ENCODE data around the gene PAPPA2.
"Not testable (repeated sequence)": the region's sequence is repeated elsewhere in the genome, so short reads cannot be mapped to it uniquely, and the experiment has no call there.

The PAPPA2 gene

GRCh38 chr1:176693697-176694329, 230.8 kb downstream of the PAPPA2 start:
- no peak for DNase-seq (ENCODE audit: low spot score)

- DNase-seq (ENCODE audit: low spot score), result no peak
Measured at GRCh38 chr1:176694713-176695112, 231.7 kb downstream of the PAPPA2 start.

GRCh38 chr1:176696109-176696508, 233.1 kb downstream of the PAPPA2 start:
- DNase-seq (ENCODE audit: low spot score), result no peak

- DNase-seq (ENCODE audit: low spot score), result no peak
Measured at GRCh38 chr1:176696689-176697088, 233.7 kb downstream of the PAPPA2 start.

- DNase-seq (ENCODE audit: low spot score), result no peak
Measured at GRCh38 chr1:176699821-176700220, 236.8 kb downstream of the PAPPA2 start.

GRCh38 chr1:176701151-176701866, 238.3 kb downstream of the PAPPA2 start:
- DNase-seq (ENCODE audit: low spot score), result no peak

GRCh38 chr1:176702901-176703300, 239.9 kb downstream of the PAPPA2 start:
- no peak for DNase-seq (ENCODE audit: low spot score)

- no peak for DNase-seq (ENCODE audit: low spot score)
Measured at GRCh38 chr1:176705585-176705984, 242.6 kb downstream of the PAPPA2 start.

- no peak for DNase-seq (ENCODE audit: low spot score)
Measured at GRCh38 chr1:176717066-176717750, 254.2 kb downstream of the PAPPA2 start.

- DNase-seq (ENCODE audit: low spot score), result no peak
Measured at GRCh38 chr1:176719447-176719846, 256.5 kb downstream of the PAPPA2 start.

GRCh38 chr1:176720838-176721237, 257.9 kb downstream of the PAPPA2 start:
- no peak for DNase-seq (ENCODE audit: low spot score)

- no peak for DNase-seq (ENCODE audit: low spot score)
Measured at GRCh38 chr1:176733661-176734060, 270.7 kb downstream of the PAPPA2 start.

GRCh38 chr1:176735201-176735600, 272.2 kb downstream of the PAPPA2 start:
- DNase-seq (ENCODE audit: low spot score), result no peak

GRCh38 chr1:176736015-176736414, 273.0 kb downstream of the PAPPA2 start:
- no peak for DNase-seq (ENCODE audit: low spot score)

GRCh38 chr1:176741181-176741580, 278.2 kb downstream of the PAPPA2 start:
- no peak for DNase-seq (ENCODE audit: low spot score)

GRCh38 chr1:176742322-176742721, 279.3 kb downstream of the PAPPA2 start:
- no peak for DNase-seq (ENCODE audit: low spot score)

- no peak for DNase-seq (ENCODE audit: low spot score)
Measured at GRCh38 chr1:176744142-176744541, 281.2 kb downstream of the PAPPA2 start.

GRCh38 chr1:176745945-176746344, 283.0 kb downstream of the PAPPA2 start:
- no peak for DNase-seq (ENCODE audit: low spot score)

GRCh38 chr1:176752505-176752904, 289.5 kb downstream of the PAPPA2 start:
- DNase-seq (ENCODE audit: low spot score), result no peak

- no peak for DNase-seq (ENCODE audit: low spot score)
Measured at GRCh38 chr1:176754676-176755075, 291.7 kb downstream of the PAPPA2 start.

GRCh38 chr1:176756817-176757216, 293.8 kb downstream of the PAPPA2 start:
- DNase-seq (ENCODE audit: low spot score), result not testable (repeated sequence)

GRCh38 chr1:176765608-176766007, 302.6 kb downstream of the PAPPA2 start:
- no peak for DNase-seq (ENCODE audit: low spot score)

- DNase-seq (ENCODE audit: low spot score), result no peak
Measured at GRCh38 chr1:176766779-176767178, 303.8 kb downstream of the PAPPA2 start.
